ENCODE data around the gene ATP9B.
"Not testable (repeated sequence)": the region's sequence is repeated elsewhere in the genome, so short reads cannot be mapped to it uniquely, and the experiment has no call there.

The ATP9B gene

GRCh38 chr18:79322441-79322840 lies 253.2 kb downstream of the ATP9B start:
- in situ Hi-C loops (cut with MboI; ENCODE audit: low sequenced_read_pairs): no loop called here

- in situ Hi-C loops (cut with MboI; ENCODE audit: low sequenced_read_pairs): no loop called here
Observed at GRCh38 chr18:79323471-79323870, 254.3 kb downstream of the ATP9B start.

GRCh38 chr18:79326413-79327198 lies 257.4 kb downstream of the ATP9B start:
- in situ Hi-C loops (cut with MboI; ENCODE audit: low sequenced_read_pairs): no loop called here

- in situ Hi-C loops (cut with MboI; ENCODE audit: low sequenced_read_pairs): no loop called here
Observed at GRCh38 chr18:79327199-79327721, 258.1 kb downstream of the ATP9B start.

GRCh38 chr18:79327915-79328314 lies 258.7 kb downstream of the ATP9B start:
- in situ Hi-C loops (cut with MboI; ENCODE audit: low sequenced_read_pairs): not testable (repeated sequence)

- in situ Hi-C loops (cut with MboI; ENCODE audit: low sequenced_read_pairs): no loop called here
Observed at GRCh38 chr18:79328887-79329286, 259.7 kb downstream of the ATP9B start.

- in situ Hi-C loops (cut with MboI; ENCODE audit: low sequenced_read_pairs): no loop called here
Observed at GRCh38 chr18:79329786-79330185, 260.6 kb downstream of the ATP9B start.

- in situ Hi-C loops (cut with MboI; ENCODE audit: low sequenced_read_pairs): no loop called here
Observed at GRCh38 chr18:79332646-79333045, 263.5 kb downstream of the ATP9B start.

- in situ Hi-C loops (cut with MboI; ENCODE audit: low sequenced_read_pairs): no loop called here
Observed at GRCh38 chr18:79333046-79333445, 263.9 kb downstream of the ATP9B start.

GRCh38 chr18:79334496-79335233 lies 265.5 kb downstream of the ATP9B start:
- in situ Hi-C loops (cut with MboI; ENCODE audit: low sequenced_read_pairs): no loop called here

GRCh38 chr18:79335833-79336360 lies 266.7 kb downstream of the ATP9B start:
- in situ Hi-C loops (cut with MboI; ENCODE audit: low sequenced_read_pairs): no loop called here

GRCh38 chr18:79336556-79337142 lies 267.5 kb downstream of the ATP9B start:
- in situ Hi-C loops (cut with MboI; ENCODE audit: low sequenced_read_pairs): no loop called here

- in situ Hi-C loops (cut with MboI; ENCODE audit: low sequenced_read_pairs): no loop called here
Observed at GRCh38 chr18:79337184-79337583, 268.0 kb downstream of the ATP9B start.

GRCh38 chr18:79337620-79338019 lies 268.4 kb downstream of the ATP9B start:
- in situ Hi-C loops (cut with MboI; ENCODE audit: low sequenced_read_pairs): no loop called here

GRCh38 chr18:79339094-79339908 lies 270.1 kb downstream of the ATP9B start:
- in situ Hi-C loops (cut with MboI; ENCODE audit: low sequenced_read_pairs): no loop called here

- in situ Hi-C loops (cut with MboI; ENCODE audit: low sequenced_read_pairs): no loop called here
Observed at GRCh38 chr18:79343567-79344207, 274.5 kb downstream of the ATP9B start.

- in situ Hi-C loops (cut with MboI; ENCODE audit: low sequenced_read_pairs): no loop called here
Observed at GRCh38 chr18:79344208-79344581, 275.0 kb downstream of the ATP9B start.

GRCh38 chr18:79345366-79345765 lies 276.2 kb downstream of the ATP9B start:
- in situ Hi-C loops (cut with MboI; ENCODE audit: low sequenced_read_pairs): no loop called here

- in situ Hi-C loops (cut with MboI; ENCODE audit: low sequenced_read_pairs): no loop called here
Observed at GRCh38 chr18:79345981-79346380, 276.8 kb downstream of the ATP9B start.

- in situ Hi-C loops (cut with MboI; ENCODE audit: low sequenced_read_pairs): no loop called here
Observed at GRCh38 chr18:79348066-79348465, 278.9 kb downstream of the ATP9B start.

Measured in hTERT RPE-1 (cell line).